Activated naive CD8-positive, alpha-beta T cell (primary cell): ENCODE data around the gene SLC9A9.

Source experiments
- H3K27ac Mint-ChIP-seq: one replicate; pipeline ENCODE4 v1.8.0; 2021; ENCODE audit warnings: mixed read lengths
- H3K27me3 Mint-ChIP-seq: one replicate; pipeline ENCODE4 v1.8.0; 2021; ENCODE audit warnings: mixed read lengths
- H3K36me3 Mint-ChIP-seq: one replicate; pipeline ENCODE4 v1.8.0; 2021; ENCODE audit warnings: mixed read lengths
- H3K4me1 Mint-ChIP-seq: one replicate; pipeline ENCODE4 v1.8.0; 2021; ENCODE audit warnings: low read depth, mixed read lengths
- H3K4me3 Mint-ChIP-seq: one replicate; pipeline ENCODE4 v1.8.0; 2021; ENCODE audit warnings: mild to moderate bottlenecking, mixed read lengths
- H3K9me3 Mint-ChIP-seq: one replicate; pipeline ENCODE4 v1.8.0; 2021; ENCODE audit warnings: low read depth, mixed read lengths

SLC9A9 gene

DNA sequence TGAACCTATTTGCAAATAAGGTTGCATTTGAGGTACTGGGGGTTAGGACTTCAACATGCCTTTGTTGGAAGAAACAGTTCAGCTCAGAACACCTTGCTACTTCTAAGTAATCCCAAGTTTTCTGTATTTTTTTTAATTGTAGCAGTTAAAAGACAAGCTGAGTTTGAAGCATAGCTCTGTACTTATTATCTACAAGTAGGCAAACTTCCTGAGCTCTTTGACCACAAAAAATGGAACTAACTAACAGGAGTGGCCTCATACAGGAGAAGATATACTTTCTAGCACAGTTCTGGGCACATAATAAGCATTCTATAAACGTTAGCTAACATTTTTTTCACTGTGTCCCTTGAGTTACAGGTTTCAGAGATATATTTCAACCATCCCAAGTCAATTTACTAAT lies 569.5 kb downstream of the SLC9A9 start:
- H3K27ac Mint-ChIP-seq = peak overlapping the region; percentile 28
- peaks cover 34% of the 10 kb centered on the region for H3K4me1 Mint-ChIP-seq
- peaks cover 4% of the 10 kb centered on the region for H3K36me3 Mint-ChIP-seq

DNA sequence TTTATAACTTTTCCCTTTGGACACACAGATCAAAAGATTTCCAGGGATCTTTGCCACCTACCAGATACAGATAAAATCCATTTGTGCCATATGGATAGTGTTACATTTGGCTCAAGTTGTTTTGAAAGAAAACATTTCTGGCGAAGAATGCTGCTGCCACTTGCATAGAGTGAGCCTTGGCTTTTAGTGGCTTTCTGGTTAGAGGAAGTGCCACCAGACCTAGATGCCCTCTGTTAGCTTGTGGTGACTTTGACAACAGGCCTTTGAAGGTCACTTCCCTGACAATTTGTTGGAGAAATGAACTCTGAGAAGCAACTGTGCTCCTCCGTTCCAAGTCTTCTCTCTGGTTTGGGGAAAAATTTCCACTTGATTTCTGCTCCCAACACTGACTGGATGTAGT lies 570.7 kb downstream of the SLC9A9 start:
- Mint-ChIP-seq H3K4me1 (peaks cover 34% of the 10 kb centered on the region), H3K4me3 (no peak overlapping the region), H3K36me3 (peaks cover 4% of the 10 kb centered on the region), H3K27ac (no peak overlapping the region), H3K9me3 (no peaks in the 10 kb centered on the region), H3K27me3 (no peaks in the 10 kb centered on the region)

More for the DNA sequence above, 569.5 kb downstream of the SLC9A9 start:
- Mint-ChIP-seq H3K9me3 (no peaks in the 10 kb centered on the region), H3K4me3 (no peak overlapping the region), H3K27me3 (no peaks in the 10 kb centered on the region)

GRCh38 chr3:143276592-143276991 lies 571.7 kb downstream of the SLC9A9 start:
- Mint-ChIP-seq H3K4me1 (peaks cover 25% of the 10 kb centered on the region), H3K27me3 (no peaks in the 10 kb centered on the region), H3K27ac (peak overlapping the region; percentile 18), H3K4me3 (no peak overlapping the region), H3K9me3 (no peaks in the 10 kb centered on the region), H3K36me3 (peaks cover 4% of the 10 kb centered on the region)

DNA sequence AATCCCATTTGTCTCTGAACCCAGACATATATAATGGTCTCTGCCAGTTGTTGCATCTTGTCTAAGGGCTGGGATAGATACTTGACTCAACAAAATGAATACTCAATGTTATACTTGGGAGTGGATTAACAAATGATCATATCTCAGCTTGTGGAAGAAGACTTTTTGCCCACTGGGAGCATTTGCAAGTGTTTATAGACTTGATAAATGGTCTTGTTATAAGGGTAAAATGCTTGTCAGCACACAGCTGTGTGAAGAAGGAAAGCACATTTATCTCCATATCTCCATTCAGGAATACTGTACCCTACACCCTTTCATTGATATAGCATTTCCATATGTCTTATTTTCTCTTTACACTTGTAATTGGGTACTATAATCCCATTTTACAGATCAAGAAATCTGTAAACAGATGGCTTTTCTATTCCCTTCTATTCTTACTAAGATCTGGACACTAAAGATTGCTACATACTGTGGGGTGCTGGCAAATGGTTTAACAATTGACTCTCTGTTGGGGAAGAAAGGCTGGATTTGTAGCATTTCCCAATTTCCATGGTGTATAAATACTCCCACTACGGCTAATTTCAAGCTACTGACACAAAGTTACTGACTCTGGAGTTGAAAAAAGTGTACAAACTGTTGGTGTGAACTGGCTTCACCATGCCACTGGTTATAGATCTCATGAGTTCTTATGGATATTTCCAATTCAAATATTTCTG lies 574.1 kb downstream of the SLC9A9 start:
- no peaks in the 10 kb centered on the region for H3K9me3 Mint-ChIP-seq
- H3K4me1 Mint-ChIP-seq = peaks cover 22% of the 10 kb centered on the region
- no peak overlapping the region for H3K27ac Mint-ChIP-seq
- H3K27me3 Mint-ChIP-seq = no peaks in the 10 kb centered on the region
- peaks cover 4% of the 10 kb centered on the region for H3K36me3 Mint-ChIP-seq
- H3K4me3 Mint-ChIP-seq = no peak overlapping the region

DNA sequence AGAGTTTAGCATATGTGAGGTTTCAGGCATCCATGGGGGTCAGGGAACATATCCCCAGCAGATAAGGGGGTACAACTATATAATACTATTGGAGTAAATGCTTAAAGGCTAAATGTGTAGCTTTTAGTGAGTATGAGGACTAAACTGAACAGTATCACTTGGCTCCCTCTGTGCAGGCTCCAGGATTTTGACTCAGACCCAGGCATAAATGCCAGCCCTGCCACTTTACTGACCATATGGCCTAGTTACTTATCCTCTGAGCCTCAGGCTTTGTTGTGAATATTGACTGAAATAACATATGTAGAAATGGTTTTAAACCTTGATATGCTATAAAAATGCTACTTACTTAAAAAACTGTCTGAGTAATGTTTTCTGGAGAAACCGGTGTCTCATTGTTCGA lies 577.1 kb downstream of the SLC9A9 start:
- Mint-ChIP-seq H3K27ac (no peak overlapping the region), H3K36me3 (peaks cover 4% of the 10 kb centered on the region), H3K4me3 (no peak overlapping the region), H3K9me3 (no peaks in the 10 kb centered on the region), H3K27me3 (no peaks in the 10 kb centered on the region), H3K4me1 (peaks cover 4% of the 10 kb centered on the region)

DNA sequence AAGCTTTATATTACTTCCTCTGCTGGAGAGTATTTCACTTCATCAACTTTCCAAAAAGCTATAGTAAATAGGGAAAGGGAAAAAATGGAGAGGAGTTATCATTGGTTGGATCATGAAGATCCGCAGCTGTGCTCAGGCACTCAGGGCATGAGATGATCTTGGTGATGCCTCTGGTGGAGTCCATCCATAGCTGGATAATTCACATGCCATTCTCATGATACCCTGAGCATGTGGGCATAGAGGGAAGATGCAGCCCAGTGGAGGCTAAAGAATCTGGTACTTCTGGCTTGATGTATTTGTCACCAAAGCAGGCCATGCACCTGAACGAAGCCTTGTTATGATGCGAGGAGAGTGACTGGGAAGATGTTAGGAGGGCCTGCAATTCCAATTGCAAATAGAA lies 578.5 kb downstream of the SLC9A9 start:
- Mint-ChIP-seq H3K4me3 (no peak overlapping the region), H3K27ac (no peak overlapping the region)

DNA sequence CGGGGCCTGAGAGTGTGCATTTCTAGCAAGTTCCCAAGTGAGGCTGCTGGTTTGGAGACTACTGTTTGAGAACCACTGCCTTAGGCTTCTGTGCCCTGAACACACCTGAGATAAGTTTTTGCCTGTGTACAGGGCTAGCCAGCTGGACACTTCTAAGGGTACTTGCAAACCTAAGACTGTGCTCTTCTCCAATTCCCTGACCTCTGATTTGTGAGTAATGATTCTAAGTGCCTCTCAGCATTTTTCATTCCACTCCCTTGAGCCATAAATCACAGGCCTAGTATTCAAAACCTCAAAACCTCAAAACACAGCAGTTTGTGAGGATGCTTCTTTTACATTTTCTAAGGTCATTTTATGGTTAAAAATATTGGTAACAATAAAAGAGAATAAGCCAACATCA lies 580.3 kb downstream of the SLC9A9 start:
- Mint-ChIP-seq H3K4me3 (no peak overlapping the region), H3K27ac (no peak overlapping the region), H3K27me3 (no peaks in the 10 kb centered on the region), H3K9me3 (no peaks in the 10 kb centered on the region), H3K36me3 (peaks cover 5% of the 10 kb centered on the region), H3K4me1 (peaks cover 2% of the 10 kb centered on the region)

More for the DNA sequence above, 578.5 kb downstream of the SLC9A9 start:
- Mint-ChIP-seq H3K27me3 (no peaks in the 10 kb centered on the region), H3K9me3 (no peaks in the 10 kb centered on the region), H3K36me3 (peaks cover 6% of the 10 kb centered on the region), H3K4me1 (peaks cover 2% of the 10 kb centered on the region)

DNA sequence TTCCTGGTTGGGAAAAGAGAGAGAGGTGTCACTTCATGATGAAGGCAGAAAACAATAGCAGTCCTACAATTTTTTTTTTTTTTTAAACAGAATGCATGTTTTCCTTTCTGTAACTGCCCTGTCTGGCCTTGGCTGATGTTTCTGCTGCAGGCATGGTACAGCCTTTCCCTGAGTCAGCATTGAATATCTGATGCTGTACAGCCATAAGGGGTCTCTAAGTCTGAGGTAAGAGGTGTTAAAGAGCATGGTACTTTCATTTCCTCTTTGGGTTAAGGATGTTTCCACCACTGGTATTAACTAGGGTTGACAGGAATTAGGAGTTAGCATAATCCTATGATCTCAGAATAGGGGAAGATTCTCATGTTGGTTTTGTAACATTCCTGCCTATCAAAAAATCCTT lies 581.3 kb downstream of the SLC9A9 start:
- Mint-ChIP-seq H3K27ac (no peak overlapping the region), H3K4me3 (no peak overlapping the region), H3K36me3 (peaks cover 5% of the 10 kb centered on the region), H3K9me3 (no peaks in the 10 kb centered on the region), H3K4me1 (peaks cover 2% of the 10 kb centered on the region), H3K27me3 (no peaks in the 10 kb centered on the region)

- H3K36me3 Mint-ChIP-seq = peaks cover 5% of the 10 kb centered on the region
- peaks cover 2% of the 10 kb centered on the region for H3K4me1 Mint-ChIP-seq
- H3K27me3 Mint-ChIP-seq = no peaks in the 10 kb centered on the region
- no peak overlapping the region for H3K27ac Mint-ChIP-seq
- H3K9me3 Mint-ChIP-seq = no peaks in the 10 kb centered on the region
- H3K4me3 Mint-ChIP-seq = no peak overlapping the region
Observed at GRCh38 chr3:143266511-143266910, 581.8 kb downstream of the SLC9A9 start.

DNA sequence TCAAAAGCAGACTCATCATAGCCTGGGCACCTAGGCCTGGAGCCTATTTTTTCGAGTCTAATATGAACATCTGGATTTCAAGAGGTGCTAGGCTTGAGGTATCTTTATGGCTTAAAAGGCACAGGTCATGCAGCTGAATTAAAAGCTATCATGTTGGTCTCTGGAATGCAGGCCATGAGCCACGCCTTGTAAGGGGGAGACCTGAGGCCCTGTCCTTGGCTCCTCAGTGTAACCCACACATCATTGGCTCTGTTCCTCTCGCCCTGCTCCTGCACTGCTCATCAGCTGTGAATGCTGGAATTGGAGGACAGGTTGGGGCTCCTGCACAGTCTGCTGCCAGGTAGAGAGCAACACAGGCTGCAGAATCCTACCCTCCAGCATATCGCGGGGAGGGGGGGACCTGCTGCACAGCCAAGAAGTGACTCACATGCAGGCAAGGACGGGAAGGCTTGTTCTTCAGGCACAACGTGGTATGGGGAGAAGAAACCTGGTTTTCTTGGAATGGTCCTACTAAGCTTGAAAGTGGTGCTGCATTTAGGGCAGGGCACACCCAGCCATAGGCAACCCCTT lies 582.7 kb downstream of the SLC9A9 start:
- Mint-ChIP-seq H3K4me1 (peaks cover 2% of the 10 kb centered on the region), H3K4me3 (no peak overlapping the region), H3K9me3 (no peaks in the 10 kb centered on the region), H3K36me3 (peaks cover 5% of the 10 kb centered on the region), H3K27me3 (no peaks in the 10 kb centered on the region), H3K27ac (no peak overlapping the region)

- H3K36me3 Mint-ChIP-seq = peaks cover 5% of the 10 kb centered on the region
- no peaks in the 10 kb centered on the region for H3K27me3 Mint-ChIP-seq
- no peaks in the 10 kb centered on the region for H3K9me3 Mint-ChIP-seq
- no peak overlapping the region for H3K27ac Mint-ChIP-seq
- peaks cover 2% of the 10 kb centered on the region for H3K4me1 Mint-ChIP-seq
- H3K4me3 Mint-ChIP-seq = no peak overlapping the region
Observed at GRCh38 chr3:143263852-143264513, 584.3 kb downstream of the SLC9A9 start.

DNA sequence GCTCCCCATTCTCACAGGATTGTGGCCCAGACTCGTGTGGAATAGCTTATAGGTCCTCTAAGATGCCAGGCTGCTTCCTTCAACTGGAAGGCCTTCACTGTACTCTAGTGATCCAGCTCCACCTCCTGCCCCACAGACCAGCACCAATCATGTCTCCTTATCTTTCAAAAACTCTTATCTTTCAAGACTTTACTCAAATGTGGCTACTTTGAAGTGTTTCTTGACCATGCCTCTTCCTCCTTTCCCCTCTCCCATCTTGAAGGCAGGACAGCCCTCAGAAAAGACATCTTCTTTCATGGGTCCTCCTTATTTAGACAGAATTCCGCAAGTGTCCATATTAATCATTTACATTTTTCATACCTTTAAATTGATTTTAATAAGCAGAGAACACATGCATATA lies 586.4 kb downstream of the SLC9A9 start:
- Mint-ChIP-seq H3K27me3 (no peaks in the 10 kb centered on the region), H3K4me1 (peaks cover under 1% of the 10 kb centered on the region), H3K9me3 (no peaks in the 10 kb centered on the region), H3K4me3 (no peak overlapping the region), H3K36me3 (peaks cover 7% of the 10 kb centered on the region), H3K27ac (no peak overlapping the region)

DNA sequence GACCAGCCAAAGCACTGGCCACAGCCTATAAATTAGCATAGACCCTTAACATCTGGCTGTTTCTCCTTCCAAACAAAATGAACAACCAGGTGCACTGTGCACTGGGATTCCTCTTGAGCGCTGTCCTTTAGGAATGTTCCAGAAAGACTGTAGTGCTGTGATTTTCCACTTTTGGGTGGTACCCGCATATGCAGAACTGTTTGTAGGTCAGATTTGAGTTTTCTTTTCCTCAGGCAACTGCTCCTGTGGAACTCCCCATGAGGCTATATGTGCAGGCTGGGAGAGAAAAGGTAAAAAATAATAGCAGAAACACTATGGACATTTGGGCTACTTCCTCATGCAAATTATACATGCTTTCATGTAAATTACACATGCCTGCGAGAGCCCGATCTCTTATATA lies 589.6 kb downstream of the SLC9A9 start:
- H3K27me3 Mint-ChIP-seq = no peaks in the 10 kb centered on the region
- peaks cover 2% of the 10 kb centered on the region for H3K36me3 Mint-ChIP-seq
- H3K9me3 Mint-ChIP-seq = no peaks in the 10 kb centered on the region
- H3K4me3 Mint-ChIP-seq = no peak overlapping the region
- H3K4me1 Mint-ChIP-seq = no peaks in the 10 kb centered on the region
- H3K27ac Mint-ChIP-seq = no peak overlapping the region

GRCh38 chr3:143256416-143256815 lies 591.9 kb downstream of the SLC9A9 start:
- Mint-ChIP-seq H3K27me3 (no peaks in the 10 kb centered on the region), H3K4me3 (no peak overlapping the region), H3K36me3 (peaks cover 2% of the 10 kb centered on the region), H3K27ac (no peak overlapping the region), H3K9me3 (no peaks in the 10 kb centered on the region), H3K4me1 (no peaks in the 10 kb centered on the region)

DNA sequence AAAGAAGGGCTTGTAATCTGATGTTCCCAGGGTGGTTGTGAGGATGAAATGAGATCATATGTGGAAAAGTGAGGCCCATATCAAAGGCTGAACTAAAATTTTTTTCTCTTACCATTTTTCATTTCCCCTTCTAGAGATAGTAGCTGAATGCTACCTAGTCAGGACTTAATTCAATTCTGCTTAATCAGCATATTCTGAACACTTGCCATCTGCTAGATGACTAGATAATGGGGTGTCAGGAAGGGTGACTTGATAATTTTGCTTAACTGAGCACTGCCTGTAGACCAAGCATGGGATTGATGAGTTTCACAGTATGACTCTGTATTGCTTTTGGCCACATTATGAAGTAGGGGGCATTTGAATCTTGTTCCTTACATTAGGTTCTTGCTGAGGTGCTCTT lies 592.5 kb downstream of the SLC9A9 start:
- no peaks in the 10 kb centered on the region for H3K4me1 Mint-ChIP-seq
- H3K4me3 Mint-ChIP-seq = no peak overlapping the region
- no peaks in the 10 kb centered on the region for H3K27me3 Mint-ChIP-seq
- no peaks in the 10 kb centered on the region for H3K9me3 Mint-ChIP-seq
- H3K36me3 Mint-ChIP-seq = peaks cover 2% of the 10 kb centered on the region
- H3K27ac Mint-ChIP-seq = no peak overlapping the region
